Raji (cell line): Measurements from ENCODE around the gene NCOA5.

Experiments used
- POLR2A ChIP-seq: IDR thresholded peaks from 2 replicates; pipeline ENCODE4 v1.6.1; 2011; ENCODE audit warnings: low read depth, low read length, control low read depth; ENCODE audit not compliant: insufficient read depth

The NCOA5 gene

GRCh38 chr20:46111028-46111835 lies 21.5 kb upstream of the NCOA5 start:
- no peak for TF ChIP-seq POLR2A

- no peak for TF ChIP-seq POLR2A
Measured at GRCh38 chr20:46108976-46109375, 19.2 kb upstream of the NCOA5 start.

- TF ChIP-seq POLR2A, result no peak
Measured at GRCh38 chr20:46108435-46108841, 18.7 kb upstream of the NCOA5 start.

GRCh38 chr20:46107061-46107460 lies 17.3 kb upstream of the NCOA5 start:
- TF ChIP-seq POLR2A, result no peak

GRCh38 chr20:46104262-46104661 lies 14.5 kb upstream of the NCOA5 start:
- no peak for TF ChIP-seq POLR2A

GRCh38 chr20:46102940-46103339 lies 13.2 kb upstream of the NCOA5 start:
- no peak for TF ChIP-seq POLR2A

- no peak for TF ChIP-seq POLR2A
Measured at GRCh38 chr20:46101957-46102356, 12.2 kb upstream of the NCOA5 start.

GRCh38 chr20:46100988-46101387 lies 11.2 kb upstream of the NCOA5 start:
- TF ChIP-seq POLR2A, result no peak

- TF ChIP-seq POLR2A, result no peak
Measured at GRCh38 chr20:46099491-46100287, 9.9 kb upstream of the NCOA5 start.

- no peak for TF ChIP-seq POLR2A
Measured at GRCh38 chr20:46093531-46093930, 3.8 kb upstream of the NCOA5 start.

- no peak for TF ChIP-seq POLR2A
Measured at GRCh38 chr20:46089167-46089416, 670 bp downstream of the NCOA5 start.

- TF ChIP-seq POLR2A, result no peak
Measured at GRCh38 chr20:46088409-46089166, 1.2 kb downstream of the NCOA5 start.

- TF ChIP-seq POLR2A, result no peak
Measured at GRCh38 chr20:46087161-46087560, 2.6 kb downstream of the NCOA5 start.

GRCh38 chr20:46085179-46085851 lies 4.4 kb downstream of the NCOA5 start:
- no peak for TF ChIP-seq POLR2A

- TF ChIP-seq POLR2A, result no peak
Measured at GRCh38 chr20:46084805-46085178, 5.0 kb downstream of the NCOA5 start.
